DND-41 (cell line): ENCODE data around the gene VPS18.

Experiments used
- EZH2 ChIP-seq: IDR thresholded peaks from 3 replicates; pipeline ENCODE4 v1.6.1; 2012; ENCODE audit warnings: borderline replicate concordance, low read depth, mild to moderate bottlenecking, moderate library complexity, low read length, inconsistent platforms; ENCODE audit not compliant: severe bottlenecking
- TF ChIP-seq, protein P1 (sequence below): IDR thresholded peaks from 2 replicates; pipeline ENCODE4 v1.5.1; 2012; ENCODE audit warnings: borderline replicate concordance, low read length, moderate library complexity, mild to moderate bottlenecking; ENCODE audit not compliant: poor library complexity, severe bottlenecking; ENCODE audit errors: extremely low read depth

DNA sequence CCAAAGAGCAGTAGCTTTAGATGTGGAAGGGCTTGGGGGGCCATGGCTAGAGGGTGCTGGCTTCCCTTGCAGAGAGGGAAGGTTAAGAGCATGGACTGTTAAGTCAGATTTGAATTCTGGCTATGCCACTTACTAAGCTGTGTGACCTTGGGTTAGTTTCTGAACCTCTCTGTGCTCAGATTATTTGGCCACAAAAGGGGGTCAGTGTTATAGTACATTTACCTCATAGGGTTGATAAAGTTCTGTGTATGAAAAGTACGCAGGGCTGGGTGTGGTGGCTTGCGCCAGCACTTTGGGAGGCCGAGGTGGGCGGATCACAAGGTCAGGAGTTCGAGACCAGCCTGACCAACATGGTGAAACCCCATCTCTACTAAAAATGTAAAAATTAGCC, 6.8 kb downstream of the VPS18 start:
- TF ChIP-seq, protein P1, sequence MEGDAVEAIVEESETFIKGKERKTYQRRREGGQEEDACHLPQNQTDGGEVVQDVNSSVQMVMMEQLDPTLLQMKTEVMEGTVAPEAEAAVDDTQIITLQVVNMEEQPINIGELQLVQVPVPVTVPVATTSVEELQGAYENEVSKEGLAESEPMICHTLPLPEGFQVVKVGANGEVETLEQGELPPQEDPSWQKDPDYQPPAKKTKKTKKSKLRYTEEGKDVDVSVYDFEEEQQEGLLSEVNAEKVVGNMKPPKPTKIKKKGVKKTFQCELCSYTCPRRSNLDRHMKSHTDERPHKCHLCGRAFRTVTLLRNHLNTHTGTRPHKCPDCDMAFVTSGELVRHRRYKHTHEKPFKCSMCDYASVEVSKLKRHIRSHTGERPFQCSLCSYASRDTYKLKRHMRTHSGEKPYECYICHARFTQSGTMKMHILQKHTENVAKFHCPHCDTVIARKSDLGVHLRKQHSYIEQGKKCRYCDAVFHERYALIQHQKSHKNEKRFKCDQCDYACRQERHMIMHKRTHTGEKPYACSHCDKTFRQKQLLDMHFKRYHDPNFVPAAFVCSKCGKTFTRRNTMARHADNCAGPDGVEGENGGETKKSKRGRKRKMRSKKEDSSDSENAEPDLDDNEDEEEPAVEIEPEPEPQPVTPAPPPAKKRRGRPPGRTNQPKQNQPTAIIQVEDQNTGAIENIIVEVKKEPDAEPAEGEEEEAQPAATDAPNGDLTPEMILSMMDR: no peak
- TF ChIP-seq EZH2: no peak
